ENCODE results near the gene AMPD3.
A peak's percentile ranks its signal among the peaks of the same experiment; 100 is the strongest.

Gene AMPD3

DNA sequence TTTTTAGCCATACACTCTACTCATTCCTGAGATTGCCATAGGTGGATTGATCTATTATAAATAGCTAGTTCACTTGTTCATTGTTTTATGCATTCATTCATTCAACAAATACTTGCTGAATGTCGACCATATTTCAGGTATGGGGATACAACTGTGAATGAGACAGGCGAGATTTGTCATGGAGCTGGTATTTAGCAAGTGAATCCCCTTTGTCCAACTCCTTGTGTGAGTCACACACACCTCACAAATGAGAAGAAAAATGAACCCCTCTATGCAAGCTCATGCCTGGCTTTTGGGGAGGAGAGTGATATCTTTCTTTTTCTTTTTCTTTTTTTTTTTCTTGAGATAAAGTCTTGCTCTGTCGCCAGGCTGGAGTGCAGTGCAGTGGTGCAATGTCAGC is 1.8 kb upstream of the AMPD3 start:
- DNase-seq (ENCODE audit: low read depth), result no peak
- TF ChIP-seq, protein P1, sequence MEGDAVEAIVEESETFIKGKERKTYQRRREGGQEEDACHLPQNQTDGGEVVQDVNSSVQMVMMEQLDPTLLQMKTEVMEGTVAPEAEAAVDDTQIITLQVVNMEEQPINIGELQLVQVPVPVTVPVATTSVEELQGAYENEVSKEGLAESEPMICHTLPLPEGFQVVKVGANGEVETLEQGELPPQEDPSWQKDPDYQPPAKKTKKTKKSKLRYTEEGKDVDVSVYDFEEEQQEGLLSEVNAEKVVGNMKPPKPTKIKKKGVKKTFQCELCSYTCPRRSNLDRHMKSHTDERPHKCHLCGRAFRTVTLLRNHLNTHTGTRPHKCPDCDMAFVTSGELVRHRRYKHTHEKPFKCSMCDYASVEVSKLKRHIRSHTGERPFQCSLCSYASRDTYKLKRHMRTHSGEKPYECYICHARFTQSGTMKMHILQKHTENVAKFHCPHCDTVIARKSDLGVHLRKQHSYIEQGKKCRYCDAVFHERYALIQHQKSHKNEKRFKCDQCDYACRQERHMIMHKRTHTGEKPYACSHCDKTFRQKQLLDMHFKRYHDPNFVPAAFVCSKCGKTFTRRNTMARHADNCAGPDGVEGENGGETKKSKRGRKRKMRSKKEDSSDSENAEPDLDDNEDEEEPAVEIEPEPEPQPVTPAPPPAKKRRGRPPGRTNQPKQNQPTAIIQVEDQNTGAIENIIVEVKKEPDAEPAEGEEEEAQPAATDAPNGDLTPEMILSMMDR (IDR thresholded peaks at IDR 0.05; ENCODE audit: insufficient read depth, low read depth, low read length, missing control alignments), result no peak
- no peak overlapping the region for H3K4me3 ChIP-seq (ENCODE audit: low read depth, low read length)

DNA sequence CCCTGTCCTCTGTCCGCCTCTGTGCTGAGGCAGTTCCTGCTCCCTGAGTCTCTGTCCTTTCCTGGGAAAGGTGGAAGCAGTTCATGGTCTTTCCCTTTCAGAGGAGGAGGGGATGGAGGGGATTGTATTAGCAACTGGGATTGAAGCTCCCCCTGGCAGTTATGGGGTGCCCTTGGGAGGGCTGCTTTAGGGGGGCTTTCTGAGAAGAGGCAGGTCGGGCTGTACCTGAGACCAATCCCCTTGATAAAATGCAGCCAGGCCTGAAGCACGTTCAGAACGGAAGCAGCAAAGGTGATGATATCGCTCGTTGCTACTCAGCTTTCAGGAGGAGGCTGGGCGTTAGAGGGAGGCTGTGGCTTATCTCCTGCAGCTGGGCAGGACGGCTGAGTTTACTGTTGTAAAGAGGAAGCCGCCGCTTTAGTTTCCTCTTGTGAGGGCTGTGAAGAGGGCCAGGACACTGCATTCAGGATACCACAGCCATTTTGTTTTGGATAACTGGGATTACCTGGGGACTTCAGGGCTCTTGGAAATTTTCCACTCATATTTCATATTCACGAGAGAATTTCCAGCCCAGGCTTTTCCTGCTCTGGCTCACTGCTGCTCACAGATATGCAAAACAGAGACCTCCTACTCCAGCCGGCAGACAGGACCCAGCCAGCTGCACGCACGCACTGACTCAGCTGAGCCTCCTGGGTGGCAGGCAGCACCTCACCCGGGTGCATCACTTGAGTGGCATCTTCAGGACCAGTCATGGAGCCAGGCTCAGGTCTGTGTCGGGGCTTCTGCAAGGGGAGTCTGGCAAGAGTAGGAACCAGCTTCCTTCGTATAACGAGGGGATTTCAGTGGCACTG is 798 bp downstream of the AMPD3 start:
- H3K4me3 ChIP-seq (ENCODE audit: low read depth, low read length), result peak overlapping the region; percentile 78
- peak; percentile 92 for DNase-seq (ENCODE audit: low read depth)
- TF ChIP-seq, protein P1 (IDR thresholded peaks at IDR 0.05; ENCODE audit: insufficient read depth, low read depth, low read length, missing control alignments), result no peak

DNA sequence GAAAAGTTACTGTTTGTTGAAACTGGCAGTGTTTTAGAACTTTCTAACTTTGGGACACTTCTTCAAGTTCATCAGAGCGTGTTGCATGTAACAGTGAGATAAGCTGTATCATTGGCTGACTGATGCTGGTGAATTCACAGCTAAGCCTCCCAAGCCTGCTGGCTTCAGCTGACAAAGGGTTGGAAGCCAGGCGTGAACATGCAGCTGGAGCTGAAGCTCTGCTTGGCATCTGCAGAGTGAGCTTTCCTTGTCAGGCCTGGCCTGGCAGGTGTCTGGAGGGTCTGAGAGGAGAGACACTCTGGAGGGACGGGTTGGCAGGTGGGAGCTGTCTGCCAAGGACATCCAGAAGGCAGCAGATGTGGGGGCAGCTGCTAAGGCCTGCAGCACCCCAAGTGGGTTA is 1.5 kb downstream of the AMPD3 start:
- peak; percentile 29 for DNase-seq (ENCODE audit: low read depth)
- peak overlapping the region; percentile 78 for H3K4me3 ChIP-seq (ENCODE audit: low read depth, low read length)
- TF ChIP-seq, protein P1 (IDR thresholded peaks at IDR 0.05; ENCODE audit: insufficient read depth, low read depth, low read length, missing control alignments), result no peak

DNA sequence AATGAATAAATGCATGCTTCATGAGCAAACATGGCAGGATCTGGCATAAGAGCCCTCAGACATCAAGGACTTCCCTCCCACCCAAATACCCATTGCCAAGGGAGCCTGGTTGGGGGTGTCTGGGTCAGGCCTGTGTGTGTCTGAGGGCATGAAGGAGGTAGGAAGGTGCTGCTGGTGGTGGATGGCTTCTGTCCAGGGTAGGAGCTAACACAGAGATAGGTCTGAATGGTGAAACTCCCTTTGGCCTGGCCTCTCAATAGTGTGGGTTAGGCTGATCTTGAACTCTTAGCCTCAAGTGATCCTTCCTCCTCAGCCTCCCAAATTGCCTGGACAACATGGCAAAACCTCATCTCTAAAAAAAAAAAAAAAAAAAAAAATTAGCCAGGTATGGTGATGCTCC is 2.8 kb downstream of the AMPD3 start:
- H3K4me3 ChIP-seq (ENCODE audit: low read depth, low read length), result peak overlapping the region; percentile 78
- TF ChIP-seq, protein P1 (IDR thresholded peaks at IDR 0.05; ENCODE audit: insufficient read depth, low read depth, low read length, missing control alignments), result no peak
- DNase-seq (ENCODE audit: low read depth), result no peak

DNA sequence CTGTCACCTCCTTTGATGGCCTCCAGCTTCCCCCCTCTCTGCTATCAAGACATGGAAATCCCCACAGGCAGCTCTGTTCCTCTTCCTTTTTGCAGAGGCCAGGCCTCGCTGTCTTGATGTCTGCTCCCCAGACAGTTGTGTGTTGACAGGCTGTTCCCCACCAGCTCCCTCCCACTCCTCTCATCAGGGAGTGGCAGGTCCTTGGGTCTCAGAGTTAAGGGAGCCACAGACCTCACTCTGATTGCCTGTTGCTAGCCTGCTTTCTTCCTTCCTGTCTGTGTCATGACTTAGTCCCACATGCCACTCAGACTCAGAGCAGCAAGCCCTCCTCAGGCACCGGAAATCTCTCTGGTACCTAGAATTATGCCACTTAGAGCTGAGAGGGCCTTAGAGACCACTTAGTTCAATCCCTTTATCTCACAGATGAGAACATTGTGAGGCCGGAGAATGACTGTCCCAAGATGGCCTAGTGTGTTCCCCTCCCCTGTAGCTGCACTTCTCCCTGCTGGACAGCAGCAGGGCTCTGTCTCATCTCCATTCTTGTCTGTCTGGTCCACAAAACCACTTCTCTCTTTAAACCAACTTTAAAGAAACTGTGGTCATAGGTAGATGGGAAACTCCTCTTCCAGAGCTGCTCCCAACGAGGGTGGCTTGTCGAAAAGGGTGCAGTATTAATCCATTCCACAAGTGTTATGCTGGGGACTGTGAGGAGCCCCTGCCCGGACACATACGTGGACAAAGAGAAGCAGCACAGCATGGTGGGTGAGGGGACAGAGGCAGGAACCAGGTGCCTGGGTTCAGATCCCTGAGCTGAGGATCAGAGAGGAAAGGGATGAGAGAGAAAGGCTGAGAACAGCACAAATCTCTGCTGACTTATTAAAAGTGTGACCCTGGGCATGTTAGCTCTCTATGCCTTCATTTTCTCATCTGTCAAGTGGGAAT is 4.2 kb downstream of the AMPD3 start:
- H3K4me3 ChIP-seq (ENCODE audit: low read depth, low read length), result peak overlapping the region; percentile 78
- peak; percentile 89 for DNase-seq (ENCODE audit: low read depth)
- TF ChIP-seq, protein P1 (IDR thresholded peaks at IDR 0.05; ENCODE audit: insufficient read depth, low read depth, low read length, missing control alignments), result no peak

DNA sequence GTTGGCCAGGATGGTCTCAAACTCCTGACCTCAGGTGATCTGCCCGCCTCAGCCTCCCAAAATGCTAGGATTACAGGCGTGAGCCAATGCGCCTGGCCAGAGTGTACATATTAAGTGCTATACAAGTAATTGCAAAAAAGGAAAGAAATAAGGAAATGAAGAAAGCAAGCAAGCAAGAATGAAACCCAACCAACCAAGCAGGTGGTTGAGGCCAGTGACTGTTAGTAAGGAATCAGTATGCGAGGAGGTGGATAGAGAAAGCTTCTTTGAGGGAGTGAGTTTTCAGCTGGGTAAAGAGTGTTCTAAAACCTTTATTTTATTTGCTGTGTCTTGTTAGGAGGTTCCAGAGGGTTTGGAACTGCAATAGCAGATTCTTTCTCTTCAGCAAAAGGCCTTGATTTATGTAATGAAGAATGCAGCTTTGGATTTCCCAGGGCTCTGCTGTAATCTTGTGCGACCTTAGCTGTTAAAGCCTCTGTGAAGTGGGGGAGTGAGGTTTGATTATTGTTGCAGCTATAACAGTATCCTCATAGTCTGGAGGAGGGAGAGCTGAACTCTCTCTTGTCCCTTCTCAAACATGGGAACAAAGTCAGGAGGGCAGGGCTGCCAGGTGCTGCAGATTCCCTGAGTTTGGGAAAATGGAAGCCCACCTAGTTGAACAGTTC is 5.7 kb downstream of the AMPD3 start:
- no peak overlapping the region for H3K4me3 ChIP-seq (ENCODE audit: low read depth, low read length)
- peak; percentile 43 for DNase-seq (ENCODE audit: low read depth)
- TF ChIP-seq, protein P1 (IDR thresholded peaks at IDR 0.05; ENCODE audit: insufficient read depth, low read depth, low read length, missing control alignments), result no peak
